Osteocyte (in vitro differentiated cells): ENCODE measurements around the gene TRIM5. TPM values are rescaled to one million over a fixed set of nuclear protein-coding genes. Genes with fewer than 3 reads are reported as not detected.

Experiments used
- DNase-seq: peaks from one replicate; pipeline ENCODE4 v3.0.0; 2021; ENCODE audit warnings: mixed read lengths; ENCODE audit not compliant: unreplicated experiment; ENCODE audit errors: extremely low spot score
- H3K27ac Mint-ChIP-seq: one replicate; pipeline ENCODE4 v1.8.0; 2021; ENCODE audit warnings: mild to moderate bottlenecking, mixed read lengths; ENCODE audit not compliant: unreplicated experiment
- H3K27me3 Mint-ChIP-seq: one replicate; pipeline ENCODE4 v1.8.0; 2021; ENCODE audit warnings: mixed read lengths; ENCODE audit not compliant: unreplicated experiment
- H3K36me3 Mint-ChIP-seq: one replicate; pipeline ENCODE4 v1.8.0; 2021; ENCODE audit warnings: mixed read lengths; ENCODE audit not compliant: unreplicated experiment
- H3K4me1 Mint-ChIP-seq: one replicate; pipeline ENCODE4 v1.8.0; 2021; ENCODE audit warnings: mixed read lengths; ENCODE audit not compliant: unreplicated experiment
- H3K4me3 Mint-ChIP-seq: one replicate; pipeline ENCODE4 v1.8.0; 2021; ENCODE audit warnings: mild to moderate bottlenecking, moderate library complexity, mixed read lengths; ENCODE audit not compliant: unreplicated experiment
- H3K9me3 Mint-ChIP-seq: one replicate; pipeline ENCODE4 v1.8.0; 2021; ENCODE audit warnings: mixed read lengths; ENCODE audit not compliant: unreplicated experiment
- CTCF ChIP-seq: fragments of 200-600 bp; sonication (generic); IDR thresholded peaks from 2 replicates; pipeline ENCODE4 v1.5.0; 2021; ENCODE audit warnings: antibody characterized with exemption, mild to moderate bottlenecking, moderate library complexity
- total RNA-seq: library from RNA; stranded (reverse); gene quantifications from 2 replicates; pipeline ENCODE4 v1.2.1, GENCODE V29; 2021

The TRIM5 gene
- total RNA-seq, 1 donor from 2014 or later: 47.3 TPM

GRCh38 chr11:5713695-5714094, 28.8 kb upstream of the TRIM5 start:
- Mint-ChIP-seq H3K4me3 (no peak overlapping the region), H3K4me1 (peaks cover 6% of the 10 kb centered on the region), H3K27me3 (peaks cover 8% of the 10 kb centered on the region), H3K36me3 (peaks cover 21% of the 10 kb centered on the region), H3K9me3 (no peaks in the 10 kb centered on the region), H3K27ac (no peak overlapping the region)
- TF ChIP-seq CTCF: no peak
- no peak for DNase-seq

GRCh38 chr11:5712507-5712906, 27.6 kb upstream of the TRIM5 start:
- no peak overlapping the region for H3K27ac Mint-ChIP-seq
- H3K4me1 Mint-ChIP-seq: no peaks in the 10 kb centered on the region
- peak; percentile 49 for TF ChIP-seq CTCF
- H3K4me3 Mint-ChIP-seq: no peak overlapping the region
- H3K36me3 Mint-ChIP-seq: peaks cover 29% of the 10 kb centered on the region
- H3K27me3 Mint-ChIP-seq: peaks cover 8% of the 10 kb centered on the region
- no peak for DNase-seq
- no peaks in the 10 kb centered on the region for H3K9me3 Mint-ChIP-seq

GRCh38 chr11:5705688-5706087, 20.8 kb upstream of the TRIM5 start:
- TF ChIP-seq CTCF: no peak
- Mint-ChIP-seq H3K27ac (no peak overlapping the region), H3K9me3 (no peaks in the 10 kb centered on the region)

GRCh38 chr11:5703741-5704536, 19.1 kb upstream of the TRIM5 start:
- H3K27me3 Mint-ChIP-seq: no peaks in the 10 kb centered on the region
- H3K4me1 Mint-ChIP-seq: no peaks in the 10 kb centered on the region
- peaks cover 78% of the 10 kb centered on the region for H3K36me3 Mint-ChIP-seq
- H3K27ac Mint-ChIP-seq: no peak overlapping the region
- TF ChIP-seq CTCF: no peak
- no peaks in the 10 kb centered on the region for H3K9me3 Mint-ChIP-seq
- no peak for DNase-seq
- no peak overlapping the region for H3K4me3 Mint-ChIP-seq

More at GRCh38 chr11:5705688-5706087, 20.8 kb upstream of the TRIM5 start:
- Mint-ChIP-seq H3K27me3 (no peaks in the 10 kb centered on the region), H3K4me3 (no peak overlapping the region), H3K36me3 (peaks cover 79% of the 10 kb centered on the region), H3K4me1 (no peaks in the 10 kb centered on the region)
- no peak for DNase-seq

GRCh38 chr11:5701055-5701577, 16.2 kb upstream of the TRIM5 start:
- Mint-ChIP-seq H3K27me3 (no peaks in the 10 kb centered on the region), H3K4me1 (no peaks in the 10 kb centered on the region), H3K4me3 (no peak overlapping the region), H3K36me3 (peaks cover 77% of the 10 kb centered on the region), H3K27ac (no peak overlapping the region), H3K9me3 (no peaks in the 10 kb centered on the region)
- no peak for DNase-seq
- TF ChIP-seq CTCF: no peak
